Naive thymus-derived CD8-positive, alpha-beta T cell (primary cell): ENCODE measurements around the gene GNAI3. TPM values are rescaled to one million over a fixed set of nuclear protein-coding genes. Genes with fewer than 3 reads are reported as not detected.

Experiments used
- ATAC-seq, 2 donors: fragments of 150-1000 bp; cut with Tn5 transposase in 1 of 2; sonication (Bioruptor Pico), chemical (Tn5 transposase) in 1 of 2; 1 replicate in 1 of 2; 2 replicates in 1 of 2; pipeline ENCODE4 v1.10.0; 2021; ENCODE audit warnings: mild to moderate bottlenecking in 2 of 2, moderate library complexity in 2 of 2
- POLR2A ChIA-PET: fragments of 350-600 bp; sonication (Branson Sonifier 250); formaldehyde crosslinking; loops from one replicate; lab custom pipeline; 2021; ENCODE audit warnings: antibody characterized with exemption; lab: Charles Lee
- DNase-seq, 10 donors: peaks; one replicate each; pipeline versions ENCODE4 v3.0.0 to v3.0.0-alpha.2; 2020 to 2022
- H3K27ac Mint-ChIP-seq, 10 donors: one replicate each; pipeline ENCODE4 v1.8.0; 2020 to 2022; ENCODE audit warnings: mild to moderate bottlenecking in 10 of 10, mixed read lengths in 10 of 10, moderate library complexity in 4 of 10, inconsistent platforms in 1 of 10
- H3K27me3 Mint-ChIP-seq, 5 donors: one replicate each; pipeline ENCODE4 v1.8.0; 2021 to 2022; ENCODE audit warnings: mixed read lengths in 5 of 5
- H3K36me3 Mint-ChIP-seq, 3 donors: one replicate each; pipeline ENCODE4 v1.8.0; 2020 to 2022; ENCODE audit warnings: mixed read lengths in 3 of 3, mild to moderate bottlenecking in 2 of 3, inconsistent platforms in 1 of 3
- H3K4me1 Mint-ChIP-seq, 4 donors: one replicate each; pipeline ENCODE4 v1.8.0; 2021 to 2022; ENCODE audit warnings: mixed read lengths in 4 of 4
- H3K4me3 Mint-ChIP-seq, 10 donors: one replicate each; pipeline ENCODE4 v1.8.0; 2020 to 2022; ENCODE audit warnings: mild to moderate bottlenecking in 10 of 10, mixed read lengths in 10 of 10, moderate library complexity in 6 of 10, inconsistent platforms in 1 of 10
- H3K9me3 Mint-ChIP-seq, 9 donors: one replicate each; pipeline ENCODE4 v1.8.0; 2020 to 2022; ENCODE audit warnings: mixed read lengths in 9 of 9, mild to moderate bottlenecking in 3 of 9, inconsistent platforms in 1 of 9, moderate library complexity in 1 of 9
- polyA plus RNA-seq, 3 donors: library from polyadenylated mRNA; unstranded; fragments of 300-500 nt; fragmentation: Illumina TruSeq; gene quantifications; one replicate each; pipeline ENCODE4 v1.2.3, GENCODE V29; 2021
- total RNA-seq, 8 experiments: library from RNA in 2 of 8; stranded (reverse) in 2 of 8; gene quantifications; one replicate each; pipeline ENCODE4 v1.2.3 and lab custom pipeline; 2021 to 2026

GNAI3 gene
- total RNA-seq (1 to 10 TPM; 6.8 to 7.3 TPM), polyA plus RNA-seq (1 to 10 TPM; 7.1 to 7.7 (median 7.7) TPM), total RNA-seq (lab: John Stamatoyannopoulos, UW) (86.6 to 155 (median 126) reads per million in 6 experiments)

- ATAC-seq (peak; percentile 90 to 92), DNase-seq (peak; percentile 84 to 98 (median 94))
- Mint-ChIP-seq H3K4me3 (peak within 1 kb of the TSS; percentile 94 to 100 (median 98)), H3K27ac (peak within 1 kb of the TSS; percentile 95 to 100 (median 99)), H3K36me3 (peaks cover 0 to 9% (median 0%) of the 10 kb centered on the region in 3 donors), H3K9me3 (no peaks in the 10 kb centered on the region), H3K4me1 (peaks cover 20 to 66% (median 58%) of the 10 kb centered on the region in 4 donors), H3K27me3 (no peaks in the 10 kb centered on the region)
- POLR2A ChIA-PET, result interaction anchor here (0.6 to 2.8 kb wide), 39 partner anchors 10 to 790 kb away, joined by 3 to 48 read pairs (median 4); partner anchors contain the start of genes AHCYL1, AMIGO1, AMPD2 and ATXN7L2
Measured at GRCh38 chr1:109548321-109549267, at the start of gene GNAI3. TSS of gene GNAI3 (plus strand) at chr1:109548615. CDS start at chr1:109548721, 106 bp downstream.

GRCh38 chr1:109499081-109499480, 49.3 kb upstream of the GNAI3 start:
- H3K36me3 Mint-ChIP-seq, result peaks cover 0 to 36% (median 7%) of the 10 kb centered on the region in 3 donors
- peak overlapping the region; percentile 92 to 99 (median 98) for H3K27ac Mint-ChIP-seq
- ATAC-seq, result no peak
- H3K4me1 Mint-ChIP-seq, result peaks cover 45 to 94% (median 91%) of the 10 kb centered on the region in 4 donors
- H3K9me3 Mint-ChIP-seq, result no peaks in the 10 kb centered on the region
- DNase-seq, result no peak
- H3K27me3 Mint-ChIP-seq, result no peaks in the 10 kb centered on the region
- H3K4me3 Mint-ChIP-seq, result peak overlapping the region; percentile 45 to 96 (median 84)
- POLR2A ChIA-PET, result interaction anchor here (0.6 to 22.6 kb wide), 9 partner anchors 3 to 254 kb away, joined by 3 to 462 read pairs (median 4); partner anchors contain the start of genes AMIGO1, ATXN7L2, CYB561D1 and GNAI3

GRCh38 chr1:109499661-109500536, 48.5 kb upstream of the GNAI3 start:
- no peak for ATAC-seq
- Mint-ChIP-seq H3K27me3 (no peaks in the 10 kb centered on the region), H3K36me3 (peaks cover 0 to 36% (median 7%) of the 10 kb centered on the region in 3 donors), H3K9me3 (no peaks in the 10 kb centered on the region), H3K4me3 (peak overlapping the region; percentile 45 to 96 (median 85)), H3K27ac (peak overlapping the region; percentile 92 to 99 (median 98)), H3K4me1 (peaks cover 45 to 93% (median 91%) of the 10 kb centered on the region in 4 donors)
- POLR2A ChIA-PET, result interaction anchor here (0.9 to 22.6 kb wide), 7 partner anchors 4 to 74 kb away, joined by 3 to 462 read pairs (median 16); partner anchors contain the start of genes AMIGO1, ATXN7L2, CYB561D1 and GPR61
- DNase-seq, result peak in 9 of 10 donors; percentile 52 to 82 (median 63)

- POLR2A ChIA-PET, result interaction anchor here (2.7 to 22.6 kb wide), 4 partner anchors 5 to 75 kb away, joined by 9 to 462 read pairs (median 337); partner anchors contain the start of genes AMIGO1, CYB561D1, GPR61 and PSMA5
- H3K4me1 Mint-ChIP-seq, result peaks cover 44 to 93% (median 91%) of the 10 kb centered on the region in 4 donors
- peaks cover 0 to 33% (median 9%) of the 10 kb centered on the region in 3 donors for H3K36me3 Mint-ChIP-seq
- H3K4me3 Mint-ChIP-seq, result peak overlapping the region in 9 of 10 donors; percentile 83 to 96 (median 89)
- H3K9me3 Mint-ChIP-seq, result peaks cover 0 to 7% (median 0%) of the 10 kb centered on the region in 9 donors
- H3K27ac Mint-ChIP-seq, result peak overlapping the region; percentile 92 to 99 (median 98)
- no peaks in the 10 kb centered on the region for H3K27me3 Mint-ChIP-seq
- ATAC-seq, result no peak
- DNase-seq, result no peak
Measured at GRCh38 chr1:109500941-109501381, 47.5 kb upstream of the GNAI3 start.

- H3K27me3 Mint-ChIP-seq, result no peaks in the 10 kb centered on the region
- POLR2A ChIA-PET, result interaction anchor here (0.6 to 22.6 kb wide), 10 partner anchors 5 to 837 kb away, joined by 3 to 462 read pairs (median 8); partner anchors contain the start of genes AMIGO1, ATXN7L2, CYB561D1 and GNAI3
- peak; percentile 4 to 19 for ATAC-seq
- H3K9me3 Mint-ChIP-seq, result peaks cover 0 to 11% (median 0%) of the 10 kb centered on the region in 9 donors
- H3K4me1 Mint-ChIP-seq, result peaks cover 38 to 93% (median 91%) of the 10 kb centered on the region in 4 donors
- peak overlapping the region; percentile 93 to 99 (median 98) for H3K27ac Mint-ChIP-seq
- H3K4me3 Mint-ChIP-seq, result peak overlapping the region; percentile 83 to 96 (median 89)
- DNase-seq, result peak in 1 of 10 donors; percentile 23
- peaks cover 0 to 30% (median 17%) of the 10 kb centered on the region in 3 donors for H3K36me3 Mint-ChIP-seq
Measured at GRCh38 chr1:109501644-109502363, 46.6 kb upstream of the GNAI3 start.

GRCh38 chr1:109502364-109502851, 46.0 kb upstream of the GNAI3 start:
- Mint-ChIP-seq H3K4me3 (peak overlapping the region; percentile 83 to 96 (median 89)), H3K9me3 (peaks cover 0 to 17% (median 5%) of the 10 kb centered on the region in 9 donors), H3K27me3 (no peaks in the 10 kb centered on the region), H3K36me3 (peaks cover 4 to 30% (median 22%) of the 10 kb centered on the region in 3 donors), H3K4me1 (peaks cover 40 to 94% (median 92%) of the 10 kb centered on the region in 4 donors), H3K27ac (peak overlapping the region; percentile 93 to 99 (median 98))
- ATAC-seq (peak; percentile 82 to 90), DNase-seq (peak; percentile 35 to 89 (median 78))
- POLR2A ChIA-PET, result interaction anchor here (0.6 to 22.6 kb wide), 11 partner anchors 6 to 837 kb away, joined by 3 to 462 read pairs (median 7); partner anchors contain the start of genes AMIGO1, ATXN7L2, CYB561D1 and GNAI3

- ATAC-seq, result no peak
- Mint-ChIP-seq H3K27ac (peak overlapping the region; percentile 91 to 99 (median 98)), H3K4me3 (peak overlapping the region; percentile 74 to 96 (median 86)), H3K9me3 (peaks cover 0 to 23% (median 5%) of the 10 kb centered on the region in 9 donors), H3K27me3 (no peaks in the 10 kb centered on the region), H3K4me1 (peaks cover 44 to 94% (median 93%) of the 10 kb centered on the region in 4 donors), H3K36me3 (peaks cover 11 to 37% (median 32%) of the 10 kb centered on the region in 3 donors)
- DNase-seq, result no peak
- POLR2A ChIA-PET, result interaction anchor here (1.3 to 22.6 kb wide), 5 partner anchors 5 to 45 kb away, joined by 3 to 462 read pairs (median 337); partner anchors contain the start of genes AMIGO1, ATXN7L2, CYB561D1 and GNAI3
Measured at GRCh38 chr1:109503935-109504334, 44.5 kb upstream of the GNAI3 start.

- H3K9me3 Mint-ChIP-seq, result peaks cover 0 to 23% (median 5%) of the 10 kb centered on the region in 9 donors
- H3K27me3 Mint-ChIP-seq, result no peaks in the 10 kb centered on the region
- H3K27ac Mint-ChIP-seq, result peak overlapping the region; percentile 93 to 99 (median 98)
- POLR2A ChIA-PET, result interaction anchor here (1.3 to 22.6 kb wide), 5 partner anchors 3 to 44 kb away, joined by 3 to 462 read pairs (median 337); partner anchors contain the start of genes AMIGO1, ATXN7L2, CYB561D1 and GNAI3
- peaks cover 42 to 89% (median 87%) of the 10 kb centered on the region in 4 donors for H3K4me1 Mint-ChIP-seq
- no peak for ATAC-seq
- H3K4me3 Mint-ChIP-seq, result peak overlapping the region; percentile 74 to 96 (median 88)
- DNase-seq, result no peak
- peaks cover 11 to 35% (median 34%) of the 10 kb centered on the region in 3 donors for H3K36me3 Mint-ChIP-seq
Measured at GRCh38 chr1:109504974-109505373, 43.4 kb upstream of the GNAI3 start.

- H3K4me1 Mint-ChIP-seq, result peaks cover 40 to 80% (median 74%) of the 10 kb centered on the region in 4 donors
- ATAC-seq (no peak), DNase-seq (no peak)
- H3K27me3 Mint-ChIP-seq, result no peaks in the 10 kb centered on the region
- POLR2A ChIA-PET, result interaction anchor here (1.4 to 22.6 kb wide), 4 partner anchors 12 to 26 kb away, joined by 3 to 462 read pairs (median 176); partner anchors contain the start of genes ATXN7L2, CYB561D1 and GPR61
- H3K36me3 Mint-ChIP-seq, result peaks cover 11 to 30% (median 28%) of the 10 kb centered on the region in 3 donors
- peak overlapping the region; percentile 88 to 97 (median 93) for H3K4me3 Mint-ChIP-seq
- peak overlapping the region; percentile 93 to 99 (median 94) for H3K27ac Mint-ChIP-seq
- H3K9me3 Mint-ChIP-seq, result peaks cover 0 to 23% (median 5%) of the 10 kb centered on the region in 9 donors
Measured at GRCh38 chr1:109508001-109508872, 40.2 kb upstream of the GNAI3 start.
